BE2C (cell line): Measurements from ENCODE around the gene CDC20B.

Experiments
- DNase-seq: peaks from one replicate; pipeline ENCODE4 v3.0.0-alpha.2; 2020
- H3K27me3 ChIP-seq: fragments of 250-450 bp; sonication (Bioruptor Pico); 2 replicates; pipeline ENCODE4 v1.5.1; 2020; ENCODE audit warnings: mild to moderate bottlenecking
- H3K36me3 ChIP-seq: fragments of 250-450 bp; sonication (Bioruptor Pico); 2 replicates; pipeline ENCODE4 v1.5.1; 2020; ENCODE audit warnings: mild to moderate bottlenecking
- H3K4me1 ChIP-seq: fragments of 250-450 bp; sonication (Bioruptor Pico); 2 replicates; pipeline ENCODE4 v1.5.1; 2020
- H3K4me3 ChIP-seq: 2 replicates; pipeline ENCODE4 v1.5.1; 2011; ENCODE audit warnings: low read depth, low read length
- H3K9me3 ChIP-seq: fragments of 250-450 bp; sonication (Bioruptor Pico); 2 replicates; pipeline ENCODE4 v1.5.1; 2020
- TF ChIP-seq, protein P1 (sequence below): IDR thresholded peaks from 2 replicates; pipeline ENCODE4 v1.5.1; 2012; ENCODE audit warnings: mild to moderate bottlenecking, low read depth, low read length

The CDC20B gene

GRCh38 chr5:55081541-55081940 lies 91.4 kb downstream of the CDC20B start:
- Histone ChIP-seq H3K36me3 (no peaks in the 10 kb centered on the region), H3K4me3 (no peak overlapping the region), H3K9me3 (no peaks in the 10 kb centered on the region), H3K27me3 (no peaks in the 10 kb centered on the region), H3K4me1 (no peaks in the 10 kb centered on the region)
- no peak for DNase-seq
- TF ChIP-seq, protein P1, sequence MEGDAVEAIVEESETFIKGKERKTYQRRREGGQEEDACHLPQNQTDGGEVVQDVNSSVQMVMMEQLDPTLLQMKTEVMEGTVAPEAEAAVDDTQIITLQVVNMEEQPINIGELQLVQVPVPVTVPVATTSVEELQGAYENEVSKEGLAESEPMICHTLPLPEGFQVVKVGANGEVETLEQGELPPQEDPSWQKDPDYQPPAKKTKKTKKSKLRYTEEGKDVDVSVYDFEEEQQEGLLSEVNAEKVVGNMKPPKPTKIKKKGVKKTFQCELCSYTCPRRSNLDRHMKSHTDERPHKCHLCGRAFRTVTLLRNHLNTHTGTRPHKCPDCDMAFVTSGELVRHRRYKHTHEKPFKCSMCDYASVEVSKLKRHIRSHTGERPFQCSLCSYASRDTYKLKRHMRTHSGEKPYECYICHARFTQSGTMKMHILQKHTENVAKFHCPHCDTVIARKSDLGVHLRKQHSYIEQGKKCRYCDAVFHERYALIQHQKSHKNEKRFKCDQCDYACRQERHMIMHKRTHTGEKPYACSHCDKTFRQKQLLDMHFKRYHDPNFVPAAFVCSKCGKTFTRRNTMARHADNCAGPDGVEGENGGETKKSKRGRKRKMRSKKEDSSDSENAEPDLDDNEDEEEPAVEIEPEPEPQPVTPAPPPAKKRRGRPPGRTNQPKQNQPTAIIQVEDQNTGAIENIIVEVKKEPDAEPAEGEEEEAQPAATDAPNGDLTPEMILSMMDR: no peak

DNA sequence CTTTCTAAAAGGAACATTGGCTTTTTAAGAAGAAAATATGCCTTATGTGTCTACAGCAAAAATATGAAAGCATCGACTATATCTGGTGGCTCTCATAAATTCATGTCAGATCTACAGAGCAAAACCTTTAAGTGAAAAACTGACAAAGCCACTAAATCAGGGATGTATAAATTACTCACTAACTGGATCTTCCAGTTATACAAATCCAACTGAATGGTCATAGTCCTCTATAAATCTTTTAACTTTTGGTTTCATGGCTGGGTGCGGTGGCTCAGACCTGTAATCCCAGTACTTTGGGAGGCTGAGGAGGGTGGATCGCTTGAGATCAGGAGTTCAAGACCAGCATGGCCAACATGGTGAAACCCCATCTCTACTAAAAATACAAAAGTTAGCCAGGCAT lies 99.8 kb downstream of the CDC20B start:
- DNase-seq: no peak
- no peaks in the 10 kb centered on the region for H3K36me3 ChIP-seq
- 0 out of 2 replicates have a peak, but pooled peaks cover 2% of the 10 kb centered on the region for H3K27me3 ChIP-seq
- H3K4me1 ChIP-seq: no peaks in the 10 kb centered on the region
- no peak overlapping the region for H3K4me3 ChIP-seq
- TF ChIP-seq, protein P1: no peak
- H3K9me3 ChIP-seq: no peaks in the 10 kb centered on the region

GRCh38 chr5:55072666-55073065 lies 100.3 kb downstream of the CDC20B start:
- no peaks in the 10 kb centered on the region for H3K36me3 ChIP-seq
- no peak for DNase-seq
- no peaks in the 10 kb centered on the region for H3K9me3 ChIP-seq
- no peaks in the 10 kb centered on the region for H3K4me1 ChIP-seq
- no peak overlapping the region for H3K4me3 ChIP-seq
- H3K27me3 ChIP-seq: 0 out of 2 replicates have a peak, but pooled peaks cover 2% of the 10 kb centered on the region
- TF ChIP-seq, protein P1: no peak

GRCh38 chr5:55071413-55071812 lies 101.6 kb downstream of the CDC20B start:
- Histone ChIP-seq H3K4me1 (no peaks in the 10 kb centered on the region), H3K27me3 (0 out of 2 replicates have a peak, but pooled peaks cover 2% of the 10 kb centered on the region), H3K36me3 (no peaks in the 10 kb centered on the region), H3K4me3 (no peak overlapping the region), H3K9me3 (no peaks in the 10 kb centered on the region)
- TF ChIP-seq, protein P1: no peak
- no peak for DNase-seq

DNA sequence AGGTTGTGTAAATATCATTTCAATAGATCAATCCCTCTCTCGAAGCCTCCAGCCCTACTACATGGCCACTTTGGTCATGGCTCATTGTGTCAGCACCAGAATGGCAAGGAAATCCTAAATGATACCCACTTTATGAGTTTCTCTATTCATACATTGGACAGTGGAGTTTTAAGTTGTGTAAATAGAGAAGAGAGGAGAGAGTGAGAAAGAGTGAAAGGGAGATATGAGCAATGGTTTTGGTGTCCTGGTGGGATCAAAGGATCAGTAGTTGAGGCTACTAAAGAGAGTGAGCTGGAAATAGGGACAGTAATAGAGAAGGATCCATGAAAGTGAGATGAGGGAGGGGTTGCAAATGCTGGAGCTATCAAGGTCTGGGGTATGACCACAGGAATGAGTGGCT lies 102.0 kb downstream of the CDC20B start:
- TF ChIP-seq, protein P1: no peak
- H3K9me3 ChIP-seq: no peaks in the 10 kb centered on the region
- H3K4me3 ChIP-seq: no peak overlapping the region
- H3K36me3 ChIP-seq: no peaks in the 10 kb centered on the region
- H3K27me3 ChIP-seq: 0 out of 2 replicates have a peak, but pooled peaks cover 2% of the 10 kb centered on the region
- DNase-seq: no peak
- H3K4me1 ChIP-seq: no peaks in the 10 kb centered on the region

- no peaks in the 10 kb centered on the region for H3K9me3 ChIP-seq
- H3K27me3 ChIP-seq: no peaks in the 10 kb centered on the region
- TF ChIP-seq, protein P1: no peak
Measured at GRCh38 chr5:55066277-55066676, 106.7 kb downstream of the CDC20B start.

More at GRCh38 chr5:55066277-55066676, 106.7 kb downstream of the CDC20B start:
- DNase-seq: no peak
- Histone ChIP-seq H3K36me3 (no peaks in the 10 kb centered on the region), H3K4me3 (no peak overlapping the region), H3K4me1 (no peaks in the 10 kb centered on the region)
